ENCODE data around the gene PLCH2.

The PLCH2 gene

GRCh38 chr1:2520206-2520605 is 44.1 kb downstream of the PLCH2 start:
- H3K4me3 ChIP-seq (ENCODE audit: low read depth, low read length), result no peak overlapping the region
- TF ChIP-seq, protein P1, sequence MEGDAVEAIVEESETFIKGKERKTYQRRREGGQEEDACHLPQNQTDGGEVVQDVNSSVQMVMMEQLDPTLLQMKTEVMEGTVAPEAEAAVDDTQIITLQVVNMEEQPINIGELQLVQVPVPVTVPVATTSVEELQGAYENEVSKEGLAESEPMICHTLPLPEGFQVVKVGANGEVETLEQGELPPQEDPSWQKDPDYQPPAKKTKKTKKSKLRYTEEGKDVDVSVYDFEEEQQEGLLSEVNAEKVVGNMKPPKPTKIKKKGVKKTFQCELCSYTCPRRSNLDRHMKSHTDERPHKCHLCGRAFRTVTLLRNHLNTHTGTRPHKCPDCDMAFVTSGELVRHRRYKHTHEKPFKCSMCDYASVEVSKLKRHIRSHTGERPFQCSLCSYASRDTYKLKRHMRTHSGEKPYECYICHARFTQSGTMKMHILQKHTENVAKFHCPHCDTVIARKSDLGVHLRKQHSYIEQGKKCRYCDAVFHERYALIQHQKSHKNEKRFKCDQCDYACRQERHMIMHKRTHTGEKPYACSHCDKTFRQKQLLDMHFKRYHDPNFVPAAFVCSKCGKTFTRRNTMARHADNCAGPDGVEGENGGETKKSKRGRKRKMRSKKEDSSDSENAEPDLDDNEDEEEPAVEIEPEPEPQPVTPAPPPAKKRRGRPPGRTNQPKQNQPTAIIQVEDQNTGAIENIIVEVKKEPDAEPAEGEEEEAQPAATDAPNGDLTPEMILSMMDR (IDR thresholded peaks at IDR 0.05; ENCODE audit: insufficient read depth, low read depth, low read length, missing control alignments), result no peak
- no peak for DNase-seq (ENCODE audit: low read depth)

- H3K4me3 ChIP-seq (ENCODE audit: low read depth, low read length), result no peak overlapping the region
- no peak for DNase-seq (ENCODE audit: low read depth)
- TF ChIP-seq, protein P1 (IDR thresholded peaks at IDR 0.05; ENCODE audit: insufficient read depth, low read depth, low read length, missing control alignments), result no peak
Observed at GRCh38 chr1:2520806-2521205, 44.7 kb downstream of the PLCH2 start.

- no peak for DNase-seq (ENCODE audit: low read depth)
- TF ChIP-seq, protein P1 (IDR thresholded peaks at IDR 0.05; ENCODE audit: insufficient read depth, low read depth, low read length, missing control alignments), result no peak
- H3K4me3 ChIP-seq (ENCODE audit: low read depth, low read length), result no peak overlapping the region
Observed at GRCh38 chr1:2522230-2522629, 46.1 kb downstream of the PLCH2 start.

DNA sequence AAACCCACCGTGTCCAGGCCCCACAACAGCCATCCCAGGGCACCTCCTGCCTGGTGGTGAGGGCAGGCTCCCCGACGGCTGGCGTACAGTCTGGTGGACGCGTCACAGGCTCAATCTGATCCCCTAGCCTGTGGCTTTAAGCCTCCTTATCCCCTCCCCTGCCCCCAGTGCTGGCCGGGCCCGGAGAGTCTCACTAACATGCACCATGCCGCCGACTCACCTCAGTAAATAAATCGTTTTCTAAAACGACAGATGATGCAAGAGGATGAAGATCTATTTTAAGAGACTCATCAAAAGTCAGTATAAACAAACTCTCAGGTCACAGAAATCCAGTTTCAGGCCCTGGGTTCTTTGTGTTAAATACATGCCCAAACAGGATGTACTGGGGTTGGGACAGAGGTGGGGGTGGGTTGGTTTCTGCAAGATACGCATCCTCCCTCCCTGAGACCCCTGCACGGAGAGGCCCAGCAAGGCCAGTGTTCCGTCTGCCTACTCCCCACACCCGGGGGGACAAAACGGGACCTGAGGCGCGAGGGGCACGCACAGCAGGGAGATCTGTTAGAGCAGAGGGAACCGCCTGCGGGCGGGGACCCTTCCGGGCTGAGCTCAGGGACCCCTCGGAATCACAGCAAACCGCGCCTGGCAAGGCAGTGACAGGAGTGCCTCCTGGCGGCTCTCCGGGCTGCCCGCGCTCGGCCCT is 47.3 kb downstream of the PLCH2 start:
- no peak for DNase-seq (ENCODE audit: low read depth)
- TF ChIP-seq, protein P1 (IDR thresholded peaks at IDR 0.05; ENCODE audit: insufficient read depth, low read depth, low read length, missing control alignments), result no peak
- no peak overlapping the region for H3K4me3 ChIP-seq (ENCODE audit: low read depth, low read length)

DNA sequence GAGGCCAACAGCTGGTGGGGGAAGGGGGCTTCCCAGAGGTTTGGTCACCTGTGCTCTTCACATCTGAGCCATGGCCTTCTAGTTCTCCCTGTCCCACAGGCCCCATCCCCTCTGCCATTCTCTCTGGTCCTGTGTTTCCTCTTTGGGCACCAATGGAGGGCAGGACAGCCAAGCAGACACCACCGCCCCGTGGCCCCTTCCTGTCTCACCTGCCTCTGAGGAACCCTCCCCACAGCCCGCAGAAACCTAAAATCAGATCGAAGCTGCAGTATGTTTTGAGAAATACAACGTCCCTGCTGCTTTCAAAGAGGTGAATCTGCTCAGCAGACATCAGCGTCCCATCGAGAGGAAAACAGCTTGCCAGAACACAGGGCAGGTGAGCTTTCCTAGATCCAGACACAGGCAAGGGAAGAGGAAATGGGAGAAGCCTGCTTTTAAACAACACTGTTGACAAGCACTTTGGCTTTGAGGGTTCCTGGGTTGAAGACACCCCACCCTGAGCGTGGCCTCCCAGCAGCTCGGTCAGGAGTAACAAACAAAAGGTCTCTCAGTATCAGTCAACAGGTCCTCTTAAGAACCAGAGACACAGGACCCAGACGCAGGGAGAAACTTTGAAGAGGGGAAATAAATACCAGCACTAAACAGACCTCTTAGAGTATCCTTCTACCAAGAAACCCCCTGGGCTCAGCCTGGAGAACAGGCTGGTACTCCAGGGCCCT is 48.0 kb downstream of the PLCH2 start:
- no peak for DNase-seq (ENCODE audit: low read depth)
- TF ChIP-seq, protein P1 (IDR thresholded peaks at IDR 0.05; ENCODE audit: insufficient read depth, low read depth, low read length, missing control alignments), result no peak
- no peak overlapping the region for H3K4me3 ChIP-seq (ENCODE audit: low read depth, low read length)

DNA sequence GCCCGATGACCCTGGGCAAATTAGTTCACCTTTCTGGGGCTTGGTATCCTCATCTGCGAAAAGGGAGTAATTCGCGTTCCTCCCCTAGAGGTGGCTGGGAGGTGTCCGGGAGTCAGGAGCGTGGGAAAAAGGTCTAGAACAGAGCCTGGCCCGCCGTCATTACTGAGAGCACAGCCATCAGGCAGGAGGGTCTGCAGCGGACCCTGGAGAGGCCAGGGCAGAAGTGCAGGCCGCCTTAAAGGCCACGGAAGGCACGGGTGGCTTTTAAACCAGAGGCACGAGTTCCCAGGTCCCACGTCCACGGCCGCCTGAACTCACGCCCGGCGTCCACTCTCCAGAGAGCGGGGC is 49.5 kb downstream of the PLCH2 start:
- H3K4me3 ChIP-seq (ENCODE audit: low read depth, low read length), result peak overlapping the region; percentile 82
- TF ChIP-seq, protein P1 (IDR thresholded peaks at IDR 0.05; ENCODE audit: insufficient read depth, low read depth, low read length, missing control alignments), result no peak

More for the DNA sequence above, 49.5 kb downstream of the PLCH2 start:
- no peak for DNase-seq (ENCODE audit: low read depth)

Data from GM12865 (cell line).